ACC112 (cell line): ENCODE measurements around the gene OS9.
"Not testable (repeated sequence)": the region's sequence is repeated elsewhere in the genome, so short reads cannot be mapped to it uniquely, and the experiment has no call there.

ENCODE experiments used
- H2AFZ ChIP-seq: fragments of 200-600 bp; sonication (generic); one replicate; pipeline ENCODE4 v1.6.0; 2017; ENCODE audit warnings: antibody characterized with exemption, low read length; ENCODE audit not compliant: unreplicated experiment
- H3K27ac ChIP-seq: fragments of 200-600 bp; sonication (generic); 2 replicates; pipeline ENCODE4 v1.5.1; 2014; ENCODE audit warnings: low read depth, mild to moderate bottlenecking, antibody characterized with exemption, low read length, moderate library complexity
- H3K27me3 ChIP-seq: fragments of 200-600 bp; sonication (generic); 2 replicates; pipeline ENCODE4 v1.6.1; 2014; ENCODE audit warnings: mild to moderate bottlenecking, antibody characterized with exemption, low read length, moderate library complexity, mixed read lengths; ENCODE audit not compliant: insufficient read depth
- H3K36me3 ChIP-seq: fragments of 200-600 bp; sonication (generic); 2 replicates; pipeline ENCODE4 v1.6.1; 2016; ENCODE audit warnings: mild to moderate bottlenecking, antibody characterized with exemption, low read length, moderate library complexity, mixed read lengths; ENCODE audit not compliant: insufficient read depth
- H3K4me1 ChIP-seq: fragments of 200-600 bp; sonication (generic); one replicate; pipeline ENCODE4 v1.6.1; 2016; ENCODE audit warnings: low read length, mixed read lengths; ENCODE audit not compliant: insufficient read depth, unreplicated experiment, control insufficient read depth
- H3K4me3 ChIP-seq: fragments of 200-600 bp; sonication (generic); 2 replicates; pipeline ENCODE4 v1.5.1; 2014; ENCODE audit warnings: mild to moderate bottlenecking, low read depth, low read length
- H3K79me2 ChIP-seq: fragments of 200-600 bp; sonication (generic); one replicate; pipeline ENCODE4 v1.6.0; 2016; ENCODE audit warnings: low read length; ENCODE audit not compliant: control insufficient read depth, unreplicated experiment, insufficient read depth

The OS9 gene

GRCh38 chr12:57666897-57667296, 27.0 kb upstream of the OS9 start:
- Histone ChIP-seq H3K27me3 (peaks cover 9% of the 10 kb centered on the region; the same call in 1 of the 2 replicates), H3K36me3 (no peaks in the 10 kb centered on the region), H3K27ac (no peak overlapping the region), H3K79me2 (no peaks in the 10 kb centered on the region), H3K4me3 (no peak overlapping the region), H2AFZ (no peak overlapping the region), H3K4me1 (no peaks in the 10 kb centered on the region)

- not testable (repeated sequence) for H3K4me3 ChIP-seq, H3K27ac ChIP-seq, H3K4me1 ChIP-seq, H2AFZ ChIP-seq, H3K79me2 ChIP-seq, H3K36me3 ChIP-seq
- peaks cover 14% of the 10 kb centered on the region; the same call in 1 of the 2 replicates for H3K27me3 ChIP-seq
These were observed 24.2 kb upstream of the OS9 start for GRCh38 chr12:57669691-57670090.

GRCh38 chr12:57671811-57672210, 22.1 kb upstream of the OS9 start:
- H2AFZ ChIP-seq, H3K4me1 ChIP-seq, H3K27ac ChIP-seq, H3K36me3 ChIP-seq, H3K79me2 ChIP-seq, H3K4me3 ChIP-seq: not testable (repeated sequence)
- H3K27me3 ChIP-seq = peaks cover 11% of the 10 kb centered on the region; the same call in 1 of the 2 replicates

- Histone ChIP-seq H2AFZ (no peak overlapping the region), H3K4me1 (no peaks in the 10 kb centered on the region), H3K4me3 (no peak overlapping the region), H3K79me2 (no peaks in the 10 kb centered on the region), H3K36me3 (no peaks in the 10 kb centered on the region), H3K27me3 (peaks cover 14% of the 10 kb centered on the region; the same call in 1 of the 2 replicates), H3K27ac (no peak overlapping the region)
These were observed 21.1 kb upstream of the OS9 start for GRCh38 chr12:57672801-57673200.

GRCh38 chr12:57674691-57675090, 19.2 kb upstream of the OS9 start:
- Histone ChIP-seq H3K36me3 (no peaks in the 10 kb centered on the region), H3K4me1 (no peaks in the 10 kb centered on the region), H3K4me3 (no peak overlapping the region), H3K27me3 (peaks cover 18% of the 10 kb centered on the region; the same call in 1 of the 2 replicates), H3K79me2 (no peaks in the 10 kb centered on the region), H2AFZ (no peak overlapping the region), H3K27ac (no peak overlapping the region)

- H2AFZ ChIP-seq, H3K36me3 ChIP-seq, H3K27ac ChIP-seq, H3K79me2 ChIP-seq, H3K4me3 ChIP-seq, H3K4me1 ChIP-seq: not testable (repeated sequence)
- H3K27me3 ChIP-seq = peaks cover 12% of the 10 kb centered on the region; the same call in 1 of the 2 replicates
These were observed 16.0 kb upstream of the OS9 start for GRCh38 chr12:57677947-57678346.

DNA sequence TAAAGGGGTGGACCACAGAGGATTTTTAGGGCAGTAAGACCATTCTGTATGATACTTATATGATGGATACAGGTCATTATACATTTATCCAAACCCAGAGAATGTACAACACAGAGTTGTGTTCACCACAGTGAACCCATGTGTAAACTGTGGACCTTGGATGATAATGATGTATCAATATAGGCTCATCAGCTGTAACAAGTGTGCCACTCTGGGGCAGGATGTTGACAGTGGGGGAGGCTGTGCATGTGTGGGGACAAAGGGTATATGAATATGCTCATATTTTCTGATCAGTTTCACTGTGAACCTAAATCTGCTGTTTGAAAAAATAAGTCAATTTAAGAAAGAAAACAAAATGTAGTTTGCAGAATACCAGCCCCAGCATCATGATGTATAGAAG, 14.2 kb upstream of the OS9 start:
- H3K27ac ChIP-seq = no peak overlapping the region
- H2AFZ ChIP-seq = no peak overlapping the region
- no peaks in the 10 kb centered on the region for H3K79me2 ChIP-seq
- H3K27me3 ChIP-seq = peaks cover 20% of the 10 kb centered on the region
- H3K4me1 ChIP-seq = no peaks in the 10 kb centered on the region
- H3K4me3 ChIP-seq = no peak overlapping the region
- no peaks in the 10 kb centered on the region for H3K36me3 ChIP-seq

DNA sequence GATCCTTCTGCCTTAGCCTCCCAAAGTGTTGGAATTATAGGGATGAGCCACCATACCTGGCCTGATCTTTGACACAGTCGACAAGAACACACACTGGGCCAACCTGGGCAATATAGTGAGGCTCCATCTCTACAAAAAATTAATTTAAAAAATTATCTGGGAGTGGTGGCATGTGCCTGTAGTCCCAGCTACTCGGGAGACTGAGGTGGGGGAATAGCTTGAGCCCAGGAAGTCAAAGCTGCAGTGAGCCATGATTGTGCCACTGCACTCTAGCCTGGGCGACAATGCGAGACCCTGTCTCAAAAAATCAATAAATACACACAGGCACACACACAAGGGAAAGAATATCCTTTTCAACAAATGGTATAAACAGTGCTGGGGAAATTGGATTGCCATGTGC, 6.1 kb upstream of the OS9 start:
- Histone ChIP-seq H2AFZ (no peak overlapping the region), H3K4me3 (no peak overlapping the region), H3K4me1 (no peaks in the 10 kb centered on the region), H3K27me3 (peaks cover 59% of the 10 kb centered on the region), H3K79me2 (no peaks in the 10 kb centered on the region), H3K27ac (no peak overlapping the region), H3K36me3 (no peaks in the 10 kb centered on the region)

- Histone ChIP-seq H2AFZ (no peak overlapping the region), H3K27ac (no peak overlapping the region), H3K36me3 (no peaks in the 10 kb centered on the region), H3K79me2 (no peaks in the 10 kb centered on the region), H3K4me1 (peaks cover 3% of the 10 kb centered on the region), H3K27me3 (peaks cover 54% of the 10 kb centered on the region), H3K4me3 (no peak overlapping the region)
These were observed 5.0 kb upstream of the OS9 start for GRCh38 chr12:57688931-57689330.

DNA sequence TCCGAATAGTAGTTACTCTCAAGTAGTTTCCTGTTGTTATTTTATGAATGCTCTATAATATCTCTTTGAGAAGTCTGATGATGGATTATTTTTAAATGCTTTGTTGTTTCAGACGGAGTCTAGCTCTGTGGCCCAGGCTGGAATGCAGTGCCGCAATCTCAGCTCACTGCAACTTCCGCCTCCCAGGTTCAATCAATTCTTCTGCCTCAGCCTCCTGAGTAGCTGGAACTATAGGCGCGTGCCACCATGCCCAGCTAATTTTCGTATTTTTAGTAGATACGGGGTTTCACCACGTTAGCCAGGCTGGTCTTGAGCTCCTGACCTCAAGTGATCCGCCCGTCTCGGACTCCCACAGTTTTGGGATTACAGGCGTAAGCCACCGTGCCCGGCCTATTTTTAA, 1.4 kb upstream of the OS9 start:
- Histone ChIP-seq H3K36me3 (peaks cover 15% of the 10 kb centered on the region; the same call in 1 of the 2 replicates), H3K27ac (no peak overlapping the region), H3K4me1 (peaks cover 7% of the 10 kb centered on the region), H3K79me2 (peaks cover 11% of the 10 kb centered on the region), H3K4me3 (no peak overlapping the region), H3K27me3 (peaks cover 20% of the 10 kb centered on the region), H2AFZ (no peak overlapping the region)

GRCh38 chr12:57693317-57693658, 644 bp upstream of the OS9 start:
- peaks cover 11% of the 10 kb centered on the region for H3K79me2 ChIP-seq
- no peak overlapping the region for H3K27ac ChIP-seq
- peaks cover 7% of the 10 kb centered on the region for H3K4me1 ChIP-seq
- peak overlapping the region; percentile 47 for H2AFZ ChIP-seq
- peaks cover 16% of the 10 kb centered on the region for H3K27me3 ChIP-seq
- peaks cover 21% of the 10 kb centered on the region; the same call in 1 of the 2 replicates for H3K36me3 ChIP-seq
- peak overlapping the region; percentile 19; the same call in 1 of the 2 replicates for H3K4me3 ChIP-seq
